Non-pigmented ciliary epithelial cell (primary cell): ENCODE results near the gene MGAT4A.
"Not testable (repeated sequence)": the region's sequence is repeated elsewhere in the genome, so short reads cannot be mapped to it uniquely, and the experiment has no call there.

Experiments
- DNase-seq: peaks from one replicate; pipeline ENCODE4 v3.0.0-alpha.2; 2010; ENCODE audit warnings: low read depth

MGAT4A gene

GRCh38 chr2:98730053-98730706, 752 bp downstream of the MGAT4A start:
- DNase-seq = no peak

- DNase-seq = no peak
Measured at GRCh38 chr2:98729652-98730051, 1.3 kb downstream of the MGAT4A start.

- not testable (repeated sequence) for DNase-seq
Measured at GRCh38 chr2:98728088-98728718, 2.7 kb downstream of the MGAT4A start.

- DNase-seq = no peak
Measured at GRCh38 chr2:98727369-98728087, 3.4 kb downstream of the MGAT4A start.

GRCh38 chr2:98726735-98727368, 4.1 kb downstream of the MGAT4A start:
- no peak for DNase-seq

- no peak for DNase-seq
Measured at GRCh38 chr2:98726205-98726604, 4.7 kb downstream of the MGAT4A start.

- no peak for DNase-seq
Measured at GRCh38 chr2:98720286-98720685, 10.6 kb downstream of the MGAT4A start.

GRCh38 chr2:98717621-98718020, 13.3 kb downstream of the MGAT4A start:
- DNase-seq = no peak

GRCh38 chr2:98716786-98717185, 14.1 kb downstream of the MGAT4A start:
- no peak for DNase-seq

- no peak for DNase-seq
Measured at GRCh38 chr2:98715812-98716451, 15.0 kb downstream of the MGAT4A start.

- no peak for DNase-seq
Measured at GRCh38 chr2:98713332-98714015, 17.5 kb downstream of the MGAT4A start.

- no peak for DNase-seq
Measured at GRCh38 chr2:98712145-98712544, 18.8 kb downstream of the MGAT4A start.

GRCh38 chr2:98711506-98711905, 19.4 kb downstream of the MGAT4A start:
- DNase-seq = no peak

- no peak for DNase-seq
Measured at GRCh38 chr2:98710734-98711133, 20.2 kb downstream of the MGAT4A start.

- no peak for DNase-seq
Measured at GRCh38 chr2:98709535-98709934, 21.4 kb downstream of the MGAT4A start.

GRCh38 chr2:98708396-98709186, 22.3 kb downstream of the MGAT4A start:
- no peak for DNase-seq

GRCh38 chr2:98706591-98706990, 24.3 kb downstream of the MGAT4A start:
- no peak for DNase-seq

GRCh38 chr2:98705333-98705617, 25.7 kb downstream of the MGAT4A start:
- DNase-seq = no peak

GRCh38 chr2:98704499-98705332, 26.2 kb downstream of the MGAT4A start:
- DNase-seq = no peak

GRCh38 chr2:98703738-98704137, 27.2 kb downstream of the MGAT4A start:
- DNase-seq = no peak
